GM21390 (cell line): ENCODE data around the gene REEP5.
"Not testable (repeated sequence)": the region's sequence is repeated elsewhere in the genome, so short reads cannot be mapped to it uniquely, and the experiment has no call there.

Source experiments
- ATAC-seq: cut with Tn5 transposase; IDR thresholded peaks from one replicate; pipeline ENCODE4 v1.9.1; 2021; ENCODE audit not compliant: unreplicated experiment

REEP5 gene

DNA sequence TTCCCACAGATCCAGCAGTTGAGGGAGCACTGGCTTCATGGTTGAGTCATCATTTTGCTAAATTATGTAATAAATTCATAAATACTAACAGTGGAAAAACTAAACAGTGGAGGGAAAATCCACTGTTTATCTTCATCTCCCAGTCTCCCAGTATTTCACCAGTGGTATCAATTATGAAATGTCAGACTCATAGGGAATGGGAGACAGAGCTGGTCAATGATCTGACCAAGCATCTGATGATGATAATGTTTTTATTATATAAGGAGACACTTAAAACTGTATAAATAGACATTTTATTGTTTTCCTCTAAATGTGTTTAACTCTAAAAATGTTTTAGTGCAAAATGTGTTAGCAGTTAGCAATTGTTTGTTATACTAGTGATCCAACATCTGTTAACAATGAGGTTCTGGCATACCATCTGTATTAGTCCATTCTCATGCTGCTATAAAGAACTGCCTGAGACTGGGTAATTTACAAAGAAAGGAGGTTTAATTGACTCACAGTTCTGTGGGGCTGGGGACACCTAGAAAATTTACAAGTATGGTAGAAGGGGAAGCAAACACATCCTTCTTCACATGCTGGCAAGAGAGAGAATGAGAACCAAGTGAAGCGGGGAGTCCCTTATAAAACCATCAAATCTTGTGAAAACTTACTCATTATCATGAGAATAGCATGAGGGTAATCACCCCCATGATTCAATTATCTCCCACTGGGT is 11.8 kb upstream of the REEP5 start:
- ATAC-seq = no peak

DNA sequence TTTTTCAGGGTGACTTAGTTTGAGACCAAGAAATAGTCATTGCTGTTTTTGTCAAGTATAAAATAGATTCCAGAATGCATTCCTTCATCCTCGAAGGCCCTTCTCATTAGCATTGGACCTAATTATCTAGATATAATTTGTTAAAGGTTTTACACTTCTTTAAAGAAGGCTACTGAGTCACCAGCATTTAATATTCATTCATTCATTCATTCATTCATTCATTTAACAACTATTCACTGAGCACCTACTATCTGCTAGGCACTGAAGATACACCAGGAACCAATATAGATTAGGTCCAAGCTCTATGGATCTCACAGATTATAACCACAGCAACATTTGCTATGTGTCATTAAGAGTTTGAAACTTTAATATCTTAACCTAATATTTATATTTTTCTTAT is 11.1 kb upstream of the REEP5 start:
- ATAC-seq = no peak

DNA sequence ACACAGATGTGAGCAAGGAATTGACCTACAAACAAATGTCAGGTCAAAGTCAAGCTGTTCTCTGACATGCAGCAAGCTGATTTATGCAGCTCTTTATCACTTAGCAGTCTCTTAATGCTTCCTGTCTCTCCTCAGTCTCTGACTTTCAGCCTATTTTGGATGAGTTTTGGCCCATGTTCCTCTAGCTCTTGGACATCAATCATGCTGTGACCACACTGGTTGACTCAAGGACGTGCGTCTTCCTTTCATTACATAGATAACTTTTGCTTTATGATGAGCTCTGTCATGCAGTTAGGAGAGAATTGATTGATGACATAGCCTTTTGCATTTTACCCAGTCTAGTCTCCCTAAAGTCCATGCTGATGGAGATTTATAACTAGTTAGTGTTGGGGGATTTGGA is 9.4 kb upstream of the REEP5 start:
- ATAC-seq = no peak

DNA sequence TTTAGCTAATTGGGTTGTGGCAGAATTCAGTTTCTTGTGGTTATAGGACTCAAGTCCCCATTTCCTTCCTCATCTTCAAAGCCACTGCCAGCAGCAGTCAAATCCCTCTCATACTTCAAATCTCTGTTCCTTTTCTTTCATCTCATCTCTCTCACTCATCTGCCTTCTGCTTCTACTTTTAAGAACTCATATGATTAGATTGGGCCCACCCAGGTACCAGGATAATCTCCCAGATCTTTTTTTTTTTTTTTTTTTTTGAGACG is 8.0 kb upstream of the REEP5 start:
- peak; percentile 45 for ATAC-seq

DNA sequence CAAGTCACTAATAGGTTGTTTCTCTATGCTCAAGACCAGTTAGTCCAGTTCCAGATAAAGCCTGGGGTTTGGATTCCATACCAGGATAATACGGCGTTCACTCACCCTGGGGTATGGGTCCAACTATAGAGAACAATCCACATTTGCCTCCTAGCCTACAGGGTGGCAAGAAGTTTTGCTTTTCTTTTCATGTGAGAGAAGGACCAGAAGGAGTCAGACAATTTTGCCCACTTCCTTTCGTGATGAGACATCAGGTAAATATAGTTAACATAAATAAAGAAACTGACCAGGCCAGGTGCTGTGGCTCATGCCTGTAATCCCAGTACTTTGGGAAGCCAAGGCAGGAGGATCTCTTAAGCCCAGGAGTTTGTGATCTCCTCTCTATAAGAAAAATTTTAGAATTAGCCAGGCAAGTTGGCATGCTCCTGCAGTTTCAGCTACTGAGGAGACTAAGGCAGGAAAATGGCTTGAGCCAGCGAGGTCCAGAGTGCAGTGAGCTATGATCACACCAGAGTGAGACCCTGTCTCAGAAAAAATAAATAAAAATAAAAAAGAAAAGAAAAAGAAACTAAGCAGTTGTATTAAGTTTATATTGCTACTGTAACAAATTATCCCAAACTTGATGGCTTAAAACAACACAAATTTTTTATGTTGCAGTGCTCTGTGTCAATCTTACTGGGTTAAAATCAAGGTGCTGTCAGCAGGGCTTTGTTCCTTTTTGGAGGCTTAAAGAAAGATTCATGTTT is 7.5 kb upstream of the REEP5 start:
- peak; percentile 64 for ATAC-seq

DNA sequence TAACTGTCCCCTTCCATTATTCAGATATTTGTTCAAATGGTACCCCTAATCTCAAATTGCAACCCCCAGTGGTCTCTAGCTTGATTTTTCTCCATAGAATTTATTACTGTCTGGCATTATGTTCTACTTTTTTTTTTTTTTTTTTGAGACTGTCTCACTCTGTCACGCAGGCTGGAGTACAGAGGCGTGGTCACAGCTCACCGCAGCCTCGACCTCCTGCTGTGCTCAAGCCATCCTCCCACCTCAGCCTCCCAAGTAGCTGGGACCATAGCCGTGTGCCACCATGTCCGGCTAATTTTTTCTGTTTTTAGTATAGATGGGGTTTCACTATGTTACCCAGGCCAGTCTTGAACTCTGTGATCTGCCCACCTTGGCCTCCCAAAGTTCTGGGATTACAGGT is 2.0 kb upstream of the REEP5 start:
- no peak for ATAC-seq

DNA sequence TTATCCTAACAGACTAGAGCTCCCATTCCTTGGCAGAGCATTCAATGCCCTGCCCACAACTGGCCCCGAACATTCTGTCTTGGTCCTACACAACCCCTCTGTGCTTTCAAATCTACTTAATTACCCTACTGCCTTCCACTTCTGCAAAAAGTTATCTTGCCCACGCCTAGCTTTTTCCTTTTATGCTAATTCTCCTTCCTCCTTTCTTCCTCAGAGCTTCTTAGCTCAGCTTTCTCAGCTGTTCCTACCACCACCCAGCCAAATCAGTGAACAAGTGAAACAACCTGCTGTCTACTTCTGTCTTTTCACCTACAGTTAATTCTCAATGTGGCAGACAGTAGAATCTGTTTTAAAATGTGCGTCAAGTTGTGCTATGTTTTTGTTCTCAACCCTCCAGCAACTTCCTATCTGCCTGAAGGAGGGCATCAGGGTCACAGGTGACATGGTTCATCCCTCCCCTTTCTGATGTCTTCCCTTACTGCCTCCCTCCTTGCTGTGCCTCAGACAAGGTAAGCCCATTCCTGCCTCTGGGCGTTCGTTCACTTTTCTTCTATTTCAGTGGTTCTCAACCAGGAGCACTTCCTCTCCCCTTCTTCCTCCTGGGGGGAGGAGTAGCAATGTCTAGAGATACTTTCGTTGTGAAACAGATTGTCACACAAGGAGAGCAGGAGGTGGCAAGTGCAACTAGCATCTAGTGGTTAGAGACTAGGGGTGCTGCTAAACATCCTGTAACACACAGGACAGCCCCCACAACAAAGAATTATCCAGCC is 1.3 kb upstream of the REEP5 start:
- ATAC-seq = peak; percentile 46

DNA sequence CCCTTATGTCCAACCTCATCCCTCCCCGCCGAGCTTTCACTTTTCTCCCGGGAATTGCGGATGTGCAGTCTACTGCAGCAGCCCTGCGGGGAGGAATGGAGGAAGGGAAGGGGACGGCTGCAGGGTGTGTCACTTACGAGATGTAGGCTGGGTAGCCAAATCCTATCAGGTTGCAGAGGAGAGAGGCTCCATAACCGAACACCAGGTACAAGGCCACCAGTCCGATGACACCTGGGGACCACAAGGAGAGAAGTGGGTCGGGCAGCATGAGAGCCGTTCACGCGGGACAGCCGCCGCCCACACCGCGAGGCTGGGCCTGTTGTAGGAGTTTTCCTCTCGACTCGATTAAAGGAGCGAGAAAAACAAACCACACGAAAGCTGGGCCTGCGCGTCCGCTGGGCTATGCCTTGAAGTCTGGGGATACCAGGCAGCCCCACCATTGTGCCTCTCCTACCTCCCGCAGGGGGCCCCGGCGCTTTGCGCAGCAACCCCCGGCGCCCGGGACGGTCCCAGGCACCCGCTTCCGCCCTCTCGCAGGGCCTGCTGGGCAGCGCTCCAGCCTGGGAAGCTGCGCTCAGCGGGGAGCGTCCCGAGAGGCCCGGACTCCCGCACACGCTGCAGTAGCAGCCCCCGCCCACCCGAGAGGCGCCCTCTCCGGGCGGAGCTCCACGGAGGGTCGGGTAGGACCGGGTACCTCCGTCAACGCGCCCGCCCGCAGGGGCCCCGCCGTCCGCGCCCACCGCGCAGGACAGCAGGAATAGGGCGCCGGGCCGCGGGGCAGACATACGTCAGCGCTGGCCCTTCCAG is 798 bp downstream of the REEP5 start:
- ATAC-seq = peak; percentile 39

DNA sequence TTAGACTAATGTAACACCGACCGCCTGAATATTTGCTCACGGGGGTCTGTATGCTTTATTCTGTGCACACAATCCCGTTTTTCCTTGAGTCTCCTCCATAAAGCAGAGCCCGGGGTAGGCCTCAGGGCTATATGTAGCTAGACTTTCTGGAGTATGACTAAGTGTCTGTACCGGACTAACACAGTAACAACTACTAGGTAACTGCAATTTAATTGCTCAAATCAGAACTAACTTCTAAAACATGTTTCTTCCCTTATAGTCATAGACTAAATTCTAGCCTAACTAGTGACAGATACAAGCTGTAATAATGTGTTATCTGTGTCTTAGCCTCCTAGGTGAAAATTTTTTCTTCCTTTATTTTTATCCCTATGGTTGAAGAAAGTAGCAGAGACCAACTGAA is 2.1 kb downstream of the REEP5 start:
- ATAC-seq = no peak

DNA sequence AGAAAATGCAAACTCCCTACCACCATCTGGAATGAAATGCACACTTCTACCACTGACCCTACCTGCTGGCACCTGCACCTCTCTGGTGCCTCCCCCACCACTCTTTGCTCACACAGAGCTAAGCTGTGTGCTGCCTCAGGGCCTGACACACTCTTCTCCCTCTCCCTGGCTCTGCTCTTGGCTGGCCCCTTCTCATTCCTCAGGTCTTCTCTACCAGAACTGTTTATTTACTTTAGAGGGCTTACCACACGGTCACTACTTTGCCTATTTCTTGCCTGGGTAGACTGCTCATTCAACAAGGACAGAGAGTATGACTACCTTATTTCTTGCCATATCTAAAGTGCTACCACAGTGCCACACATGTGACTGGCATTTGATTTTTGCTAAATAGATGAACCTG is 3.3 kb downstream of the REEP5 start:
- ATAC-seq = no peak

DNA sequence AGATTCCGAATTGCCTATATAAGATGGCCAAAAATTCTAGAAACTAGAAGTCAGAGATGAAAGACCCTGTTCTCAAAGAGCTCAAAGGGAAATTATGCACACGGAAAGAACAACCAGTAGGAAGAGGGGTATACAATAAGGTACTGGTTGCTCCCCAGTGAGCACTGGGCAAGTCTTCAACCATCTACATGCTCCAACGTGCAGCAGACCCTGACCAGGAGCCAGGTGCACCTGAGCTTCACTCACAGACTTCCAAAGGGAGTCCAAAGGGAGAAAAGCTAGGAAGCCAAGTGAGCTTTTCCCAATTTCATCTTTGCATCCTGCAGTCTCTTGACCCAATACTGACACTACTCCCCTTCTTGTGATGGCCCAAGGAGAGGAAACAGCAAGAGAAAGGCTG is 3.9 kb downstream of the REEP5 start:
- no peak for ATAC-seq

DNA sequence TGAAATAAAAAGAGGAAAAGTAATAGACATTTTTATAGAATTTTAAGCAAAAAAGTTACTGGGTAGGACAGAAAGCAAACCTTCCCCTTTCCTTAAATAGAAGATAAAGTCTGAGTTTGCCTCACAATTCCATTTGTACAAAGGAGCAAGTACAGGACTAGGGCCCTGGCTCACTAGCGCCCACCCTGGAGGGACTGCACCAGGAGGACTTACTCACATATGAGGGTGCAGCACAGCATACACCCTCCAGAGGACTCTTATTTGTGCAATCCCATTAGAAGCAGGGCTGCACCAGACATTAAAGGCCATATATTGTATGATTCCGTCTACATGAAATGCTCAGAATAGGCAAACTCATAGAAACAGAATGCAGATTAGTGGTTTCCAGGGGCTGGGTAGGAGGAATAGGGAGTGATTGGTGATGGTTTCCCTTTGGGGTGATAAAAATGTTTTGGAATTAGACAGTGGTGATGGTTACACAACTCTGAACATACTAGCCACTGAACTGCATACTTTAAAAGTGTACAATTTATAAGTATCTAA is 4.5 kb downstream of the REEP5 start:
- ATAC-seq = no peak

DNA sequence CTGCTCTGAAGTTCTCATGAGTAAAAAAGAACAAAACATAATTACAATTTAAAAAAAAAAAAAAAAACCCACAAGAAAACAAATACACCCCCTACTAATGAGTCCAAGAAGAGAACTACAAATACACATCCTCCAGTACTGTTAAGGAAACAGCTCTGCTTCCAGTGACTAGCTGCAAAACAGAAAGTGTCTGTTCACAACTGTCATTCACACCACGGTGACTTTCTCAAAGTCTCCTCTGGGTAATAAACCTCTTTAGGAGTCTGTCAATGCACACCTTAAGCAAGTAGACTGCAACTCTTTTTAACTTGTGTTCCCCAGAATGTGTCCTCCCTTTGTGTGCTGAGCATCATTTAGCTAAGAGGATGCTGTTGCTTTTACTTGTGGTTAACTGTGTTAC is 6.2 kb downstream of the REEP5 start:
- peak; percentile 49 for ATAC-seq

DNA sequence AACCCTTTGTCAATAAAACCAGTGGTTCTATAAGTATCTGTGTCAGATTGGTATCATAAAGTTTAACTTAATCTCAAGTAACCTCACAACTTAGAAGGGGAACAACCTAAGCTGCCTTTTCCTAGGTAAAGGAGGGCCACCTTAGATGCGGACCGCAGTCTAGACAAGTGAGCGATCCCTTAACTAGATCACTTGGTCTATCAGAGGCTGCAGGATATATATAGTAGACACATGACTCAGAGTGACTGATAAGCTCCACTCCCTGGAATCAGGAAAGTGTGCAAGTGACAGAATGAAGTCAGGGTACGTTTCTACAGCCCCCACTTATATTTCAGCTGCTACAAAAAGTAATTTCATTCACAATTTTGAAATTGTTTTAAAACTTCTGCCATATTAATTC is 7.4 kb downstream of the REEP5 start:
- no peak for ATAC-seq

DNA sequence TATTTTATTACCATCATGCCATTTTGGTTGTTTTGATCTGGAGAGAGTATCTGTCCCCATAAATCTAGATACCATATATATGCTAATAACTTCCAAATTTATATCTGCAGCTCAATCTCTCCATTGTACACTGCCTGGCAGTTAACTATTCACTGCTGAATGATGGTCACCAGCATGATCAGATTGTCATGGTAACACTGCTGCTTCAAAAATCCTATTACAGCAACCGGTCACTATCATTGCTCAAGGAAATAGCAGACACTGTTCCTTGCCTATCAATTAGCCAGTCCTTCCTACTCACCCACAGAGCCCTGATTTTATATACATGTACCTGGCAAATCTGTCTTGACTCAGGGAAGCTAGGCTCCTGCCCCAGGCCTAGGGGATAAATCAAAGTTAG is 11.5 kb downstream of the REEP5 start:
- ATAC-seq = no peak

DNA sequence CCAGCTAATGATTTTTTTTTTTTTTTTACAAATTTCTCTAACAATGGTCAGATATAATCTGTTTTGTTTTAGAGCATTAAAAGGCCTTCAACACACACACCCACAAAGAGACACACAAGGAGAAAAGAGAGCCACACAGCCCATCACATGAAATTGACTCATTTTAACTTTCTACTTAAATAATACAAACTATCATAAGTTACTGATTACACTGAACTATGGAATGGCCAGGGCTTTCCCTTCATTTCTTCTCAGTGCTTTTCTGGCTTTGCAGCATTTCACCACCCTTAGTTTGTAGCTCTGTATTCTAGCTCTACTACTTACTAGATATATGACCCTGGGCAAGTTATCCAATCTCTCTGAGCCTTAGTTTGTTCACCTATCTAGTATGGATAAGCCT is 13.2 kb downstream of the REEP5 start:
- ATAC-seq = no peak

DNA sequence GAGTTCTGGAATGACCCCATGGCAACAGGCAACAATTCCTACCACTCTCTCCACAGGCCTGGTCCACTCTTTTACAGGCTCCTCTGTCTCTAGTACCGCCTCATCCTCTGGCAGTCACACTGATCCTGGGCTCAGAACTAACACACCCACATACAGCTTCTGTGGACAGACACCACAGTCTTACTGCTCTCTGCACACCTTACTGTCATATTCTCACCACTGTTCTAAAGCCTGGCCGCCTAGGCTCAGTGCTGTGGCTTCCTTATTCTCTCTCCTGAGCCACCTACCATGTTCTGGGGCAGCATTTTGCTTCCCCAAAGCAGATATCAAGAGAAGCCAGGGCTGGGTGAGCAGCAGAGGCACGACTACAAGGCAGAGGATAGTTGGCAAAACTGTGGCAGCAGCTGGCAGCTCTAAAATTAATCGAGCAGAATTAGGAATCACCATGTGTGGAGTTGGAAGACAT is 14.8 kb downstream of the REEP5 start:
- ATAC-seq = no peak

DNA sequence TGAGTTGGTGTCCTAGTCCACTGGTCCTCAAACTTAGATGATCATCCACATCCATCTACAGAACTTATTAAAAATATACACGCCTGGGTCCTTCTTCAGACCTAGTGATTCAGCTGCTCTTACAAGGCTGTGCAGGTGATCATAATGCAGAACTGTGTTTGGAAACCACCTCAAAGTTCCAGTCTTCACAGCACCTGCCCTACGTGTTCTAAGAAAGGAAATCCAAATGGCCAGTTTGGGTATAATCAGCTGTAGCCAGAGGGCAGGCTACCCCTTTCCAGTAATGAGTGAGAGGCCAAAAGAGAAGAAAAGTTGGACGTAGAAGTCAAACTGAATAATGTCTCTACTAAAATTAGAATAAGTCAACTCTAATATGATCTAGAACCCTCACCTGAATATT is 15.4 kb downstream of the REEP5 start:
- ATAC-seq = no peak

DNA sequence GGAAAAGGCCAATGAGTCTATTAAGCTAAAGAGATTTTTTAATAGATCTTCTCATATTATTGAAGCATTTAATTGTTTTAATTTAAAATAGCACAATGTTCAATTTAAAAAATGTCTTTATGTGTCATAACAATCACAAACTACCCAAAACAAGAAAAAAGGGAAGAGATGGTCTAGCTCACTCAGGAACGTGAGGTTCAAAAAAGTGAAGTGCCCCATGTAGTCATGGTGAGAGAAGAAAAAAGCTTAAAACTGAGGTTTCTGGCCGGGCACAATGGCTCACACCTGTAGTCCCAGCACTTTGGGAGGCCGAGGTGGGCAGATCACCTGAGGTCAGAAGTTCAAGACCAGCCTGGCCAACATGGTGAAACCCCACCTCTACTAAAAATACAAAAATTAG is 17.0 kb downstream of the REEP5 start:
- not testable (repeated sequence) for ATAC-seq

DNA sequence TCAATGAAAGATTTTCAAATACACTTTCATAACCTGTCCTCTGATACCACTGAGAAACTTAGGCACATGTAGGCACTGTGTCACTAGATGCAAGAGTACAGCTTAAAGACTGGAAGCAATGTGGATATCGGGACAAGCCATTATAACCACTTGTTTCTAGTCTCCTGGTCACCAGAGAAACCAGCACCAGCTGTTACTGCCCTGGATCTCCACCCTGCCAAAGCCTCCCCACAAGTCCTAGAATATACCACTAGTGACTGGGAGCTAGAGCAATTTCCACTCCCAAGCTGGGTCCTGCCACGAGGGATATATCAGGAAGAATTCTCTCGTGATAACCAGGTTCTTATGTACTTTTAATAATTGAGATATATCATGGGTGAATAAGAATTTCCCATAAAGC is 19.5 kb downstream of the REEP5 start:
- ATAC-seq = no peak

DNA sequence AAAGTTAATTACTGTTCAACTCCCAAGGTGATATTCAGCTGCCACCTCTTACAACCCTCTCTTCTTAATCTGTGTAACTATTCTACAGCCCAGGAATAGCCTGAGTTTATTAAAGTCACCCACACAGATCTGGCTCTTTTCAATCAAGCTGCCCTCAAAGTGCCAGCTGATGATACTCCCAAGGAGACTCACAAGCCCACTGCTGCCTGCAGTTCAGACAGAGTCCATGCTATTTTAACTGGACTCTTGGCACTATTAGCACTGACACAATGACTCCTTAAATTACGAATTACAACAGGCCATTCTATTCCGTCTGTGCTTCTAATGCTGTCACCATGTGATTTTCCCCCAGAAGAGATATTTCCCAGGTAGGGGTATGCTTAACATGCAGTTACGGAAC is 26.3 kb downstream of the REEP5 start:
- ATAC-seq = no peak
